MM.1S (cell line): ENCODE results near the gene CTDSP2.
"Not testable (repeated sequence)": the region's sequence is repeated elsewhere in the genome, so short reads cannot be mapped to it uniquely, and the experiment has no call there.

Source experiments
- DNase-seq: peaks from one replicate; pipeline ENCODE4 v3.0.0-alpha.2; 2015
- H2AFZ ChIP-seq: fragments of 300-600 bp; sonication (generic); 2 replicates; pipeline ENCODE4 v1.6.0; 2016; ENCODE audit warnings: antibody characterized with exemption, low read length
- H3F3A ChIP-seq: fragments of 300-600 bp; sonication (generic); 2 replicates; pipeline ENCODE4 v1.6.1; 2016; ENCODE audit warnings: mild to moderate bottlenecking, antibody characterized with exemption, low read length, moderate library complexity, mixed read lengths; ENCODE audit not compliant: insufficient read depth
- H3K27ac ChIP-seq: fragments of 300-600 bp; sonication (generic); 2 replicates; pipeline ENCODE4 v1.5.1; 2016; ENCODE audit warnings: mild to moderate bottlenecking, low read length
- H3K27me3 ChIP-seq: fragments of 300-600 bp; sonication (generic); replicated peaks from 2 replicates; pipeline ENCODE4 v1.6.0; 2016; ENCODE audit warnings: low read length; ENCODE audit not compliant: insufficient read depth
- H3K36me3 ChIP-seq: fragments of 300-600 bp; sonication (generic); replicated peaks from 2 replicates; pipeline ENCODE4 v1.6.1; 2016; ENCODE audit warnings: mild to moderate bottlenecking, low read length, mixed read lengths; ENCODE audit not compliant: insufficient read depth
- H3K4me1 ChIP-seq: fragments of 300-600 bp; sonication (generic); 2 replicates; pipeline ENCODE4 v1.6.1; 2016; ENCODE audit warnings: low read length, mixed read lengths
- H3K4me2 ChIP-seq: fragments of 300-600 bp; sonication (generic); 2 replicates; pipeline ENCODE4 v1.6.0; 2016; ENCODE audit warnings: low read depth, low read length
- H3K4me3 ChIP-seq: fragments of 300-600 bp; sonication (generic); 2 replicates; pipeline ENCODE4 v1.5.1; 2016; ENCODE audit warnings: low read length, mixed read lengths
- H3K79me2 ChIP-seq: fragments of 300-600 bp; sonication (generic); 2 replicates; pipeline ENCODE4 v1.6.1; 2016; ENCODE audit warnings: mixed run types, low read length, mixed read lengths
- H3K9ac ChIP-seq: fragments of 300-600 bp; sonication (generic); 2 replicates; pipeline ENCODE4 v1.6.1; 2016; ENCODE audit warnings: low read length, mixed read lengths
- H3K9me2 ChIP-seq: fragments of 300-600 bp; sonication (generic); replicated peaks from 2 replicates; pipeline ENCODE4 v1.6.1; 2016; ENCODE audit warnings: mild to moderate bottlenecking, low read length, mixed read lengths; ENCODE audit not compliant: insufficient read depth
- H3K9me3 ChIP-seq: fragments of 300-600 bp; sonication (generic); replicated peaks from 2 replicates; pipeline ENCODE4 v1.6.1; 2016; ENCODE audit warnings: mild to moderate bottlenecking, low read length, mixed read lengths; ENCODE audit not compliant: insufficient read depth
- H4K20me1 ChIP-seq: fragments of 300-600 bp; sonication (generic); 2 replicates; pipeline ENCODE4 v1.6.1; 2016; ENCODE audit warnings: mild to moderate bottlenecking, low read length, moderate library complexity, mixed read lengths; ENCODE audit not compliant: insufficient read depth
- CTCF ChIP-seq: fragments of 300-600 bp; sonication (generic); IDR thresholded peaks from 2 replicates; pipeline ENCODE4 v1.5.1; 2016; ENCODE audit warnings: antibody characterized with exemption, low read length, mixed read lengths
- EZH2 ChIP-seq: fragments of 300-600 bp; sonication (generic); optimal IDR thresholded peaks from 2 replicates; pipeline ENCODE3; 2017; ENCODE audit warnings: low read depth, mild to moderate bottlenecking, antibody characterized with exemption, low read length, mixed read lengths
- EZH2phosphoT487 ChIP-seq: fragments of 300-600 bp; sonication (generic); IDR thresholded peaks from 2 replicates; pipeline ENCODE4 v1.6.1; 2018; ENCODE audit warnings: antibody characterized with exemption, low read length

The CTDSP2 gene

GRCh38 chr12:57859121-57859520, 12.6 kb upstream of the CTDSP2 start:
- no peaks in the 10 kb centered on the region for H3K79me2 ChIP-seq
- no peak overlapping the region for H2AFZ ChIP-seq
- H3K9me2 ChIP-seq = no peaks in the 10 kb centered on the region
- H3K4me2 ChIP-seq = no peak overlapping the region
- H3K9me3 ChIP-seq = no peaks in the 10 kb centered on the region
- no peaks in the 10 kb centered on the region for H4K20me1 ChIP-seq
- no peak overlapping the region for H3K27ac ChIP-seq
- H3K9ac ChIP-seq = no peak overlapping the region
- H3K27me3 ChIP-seq = no peaks in the 10 kb centered on the region
- H3K36me3 ChIP-seq = no peaks in the 10 kb centered on the region
- no peaks in the 10 kb centered on the region for H3F3A ChIP-seq
- H3K4me3 ChIP-seq = no peak overlapping the region
- no peaks in the 10 kb centered on the region for H3K4me1 ChIP-seq
- TF ChIP-seq EZH2 (no peak), CTCF (no peak), EZH2phosphoT487 (no peak)
- DNase-seq = no peak

DNA sequence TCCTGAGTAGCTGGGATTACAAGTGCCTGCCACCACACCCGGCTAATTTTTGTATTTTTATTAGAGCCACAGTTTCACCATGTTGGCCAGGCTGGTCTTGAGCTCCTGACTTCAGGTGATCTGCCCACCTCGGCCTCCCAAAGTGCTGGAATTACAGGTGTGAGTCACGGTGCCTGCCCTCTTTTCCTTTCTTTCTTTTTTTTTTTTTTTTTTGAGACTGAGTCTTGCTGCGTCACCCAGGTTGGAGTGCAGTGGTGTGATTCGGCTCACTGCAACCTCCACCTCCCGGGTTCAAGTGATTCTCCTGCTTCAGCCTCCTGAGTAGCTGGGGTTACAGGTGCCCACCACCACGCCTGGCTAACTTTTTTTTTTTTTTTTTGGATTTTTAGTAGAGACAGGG, 11.6 kb upstream of the CTDSP2 start:
- not testable (repeated sequence) for H3K4me1 ChIP-seq, H3K4me3 ChIP-seq, DNase-seq, H2AFZ ChIP-seq, H3K4me2 ChIP-seq, H3K9ac ChIP-seq, H3K27me3 ChIP-seq, H3K79me2 ChIP-seq, H3K27ac ChIP-seq, H3F3A ChIP-seq, H4K20me1 ChIP-seq, H3K9me3 ChIP-seq, H3K9me2 ChIP-seq, H3K36me3 ChIP-seq

DNA sequence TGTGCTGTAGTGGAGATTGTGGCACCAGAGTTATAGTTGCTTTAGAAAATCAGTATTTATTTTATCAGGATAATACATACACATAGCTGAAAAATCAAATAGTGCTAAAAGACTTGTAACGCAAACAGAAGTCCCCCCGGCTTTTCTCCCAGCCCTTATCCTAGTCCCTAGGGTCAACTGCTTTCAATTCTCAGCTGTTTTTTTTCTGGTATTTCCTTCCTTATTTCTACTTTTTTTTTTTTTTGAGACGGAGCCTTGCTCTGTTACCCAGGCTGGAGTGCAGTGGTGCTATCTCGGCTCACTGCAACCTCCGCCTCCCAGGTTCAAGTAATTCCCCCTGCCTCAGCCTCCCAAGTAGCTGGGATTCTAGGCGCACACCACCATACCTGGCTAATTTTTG, 8.4 kb upstream of the CTDSP2 start:
- no peak overlapping the region for H3K27ac ChIP-seq
- no peaks in the 10 kb centered on the region for H3K9me3 ChIP-seq
- H3F3A ChIP-seq = no peaks in the 10 kb centered on the region
- DNase-seq = no peak
- H3K27me3 ChIP-seq = no peaks in the 10 kb centered on the region; the same call in 1 of the 2 replicates
- no peaks in the 10 kb centered on the region for H3K4me1 ChIP-seq
- no peak overlapping the region for H3K4me2 ChIP-seq
- H3K9ac ChIP-seq = no peak overlapping the region
- H2AFZ ChIP-seq = no peak overlapping the region
- H4K20me1 ChIP-seq = no peaks in the 10 kb centered on the region
- H3K9me2 ChIP-seq = no peaks in the 10 kb centered on the region
- H3K4me3 ChIP-seq = no peak overlapping the region
- no peaks in the 10 kb centered on the region for H3K36me3 ChIP-seq
- H3K79me2 ChIP-seq = no peaks in the 10 kb centered on the region
- TF ChIP-seq EZH2phosphoT487 (no peak), EZH2 (no peak), CTCF (no peak)

DNA sequence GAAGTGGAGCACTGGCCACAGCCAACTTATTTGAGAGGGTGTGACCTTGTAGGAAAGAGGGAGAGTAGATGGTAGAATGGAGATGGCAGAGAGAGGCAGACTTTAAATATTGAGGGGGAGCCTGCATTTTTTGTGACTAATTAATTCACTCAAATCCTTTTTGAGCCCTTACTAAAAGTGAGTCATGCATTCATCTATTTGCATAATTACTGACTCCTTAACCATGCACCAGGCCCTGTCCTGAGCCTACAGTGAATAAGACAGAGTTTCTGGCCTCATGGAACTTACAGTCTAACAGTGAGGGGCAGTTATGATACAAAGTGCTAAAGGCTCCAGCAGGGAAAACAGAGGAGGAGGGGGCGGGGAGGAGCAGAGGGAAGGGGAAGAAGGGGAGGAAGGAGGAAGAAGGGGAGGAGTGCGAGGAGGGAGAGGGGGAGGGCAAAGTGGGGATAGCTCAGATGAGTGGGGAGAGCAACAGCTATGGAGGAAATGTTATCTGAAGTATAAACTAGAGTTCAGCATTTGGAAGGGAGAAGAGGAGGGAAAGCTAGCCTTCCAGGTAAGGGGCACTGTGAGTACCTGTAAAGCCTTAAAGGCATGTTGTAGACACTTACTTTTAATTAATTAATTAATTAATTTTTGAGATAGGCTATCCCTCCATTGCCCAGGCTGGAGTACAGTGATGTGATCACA, 7.5 kb upstream of the CTDSP2 start:
- no peak overlapping the region for H3K4me2 ChIP-seq

More for the DNA sequence above, 7.5 kb upstream of the CTDSP2 start:
- Histone ChIP-seq H3F3A (no peaks in the 10 kb centered on the region), H3K9ac (no peak overlapping the region), H4K20me1 (no peaks in the 10 kb centered on the region), H3K9me3 (no peaks in the 10 kb centered on the region), H2AFZ (no peak overlapping the region), H3K27me3 (no peaks in the 10 kb centered on the region; the same call in 1 of the 2 replicates), H3K27ac (no peak overlapping the region), H3K79me2 (no peaks in the 10 kb centered on the region), H3K4me3 (no peak overlapping the region), H3K36me3 (no peaks in the 10 kb centered on the region), H3K4me1 (no peaks in the 10 kb centered on the region), H3K9me2 (no peaks in the 10 kb centered on the region)
- no peak for DNase-seq
- TF ChIP-seq EZH2phosphoT487 (no peak), EZH2 (no peak), CTCF (no peak)
